ENCODE measurements around the gene RUVBL1.

DNA sequence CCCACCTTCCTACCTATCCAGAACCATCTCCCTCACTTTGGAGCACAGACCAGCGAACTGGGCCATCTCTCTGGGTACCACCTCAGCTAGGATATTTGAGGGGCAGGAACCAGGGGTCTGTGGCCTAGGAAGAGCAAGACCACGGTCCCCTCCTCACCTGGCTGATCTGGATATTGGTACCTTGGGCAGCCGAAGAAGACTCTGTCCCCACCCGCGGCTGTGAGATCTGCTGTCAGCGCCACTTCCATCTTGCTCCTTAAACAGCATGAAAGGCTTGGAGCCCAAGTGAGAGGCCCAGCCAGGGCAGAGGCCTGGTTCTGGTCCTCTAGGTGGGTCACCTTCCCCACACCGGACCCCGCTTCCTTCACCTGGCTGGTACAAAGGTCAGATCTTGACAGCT, 44.7 kb downstream of the RUVBL1 start:
- TF ChIP-seq, protein P1, sequence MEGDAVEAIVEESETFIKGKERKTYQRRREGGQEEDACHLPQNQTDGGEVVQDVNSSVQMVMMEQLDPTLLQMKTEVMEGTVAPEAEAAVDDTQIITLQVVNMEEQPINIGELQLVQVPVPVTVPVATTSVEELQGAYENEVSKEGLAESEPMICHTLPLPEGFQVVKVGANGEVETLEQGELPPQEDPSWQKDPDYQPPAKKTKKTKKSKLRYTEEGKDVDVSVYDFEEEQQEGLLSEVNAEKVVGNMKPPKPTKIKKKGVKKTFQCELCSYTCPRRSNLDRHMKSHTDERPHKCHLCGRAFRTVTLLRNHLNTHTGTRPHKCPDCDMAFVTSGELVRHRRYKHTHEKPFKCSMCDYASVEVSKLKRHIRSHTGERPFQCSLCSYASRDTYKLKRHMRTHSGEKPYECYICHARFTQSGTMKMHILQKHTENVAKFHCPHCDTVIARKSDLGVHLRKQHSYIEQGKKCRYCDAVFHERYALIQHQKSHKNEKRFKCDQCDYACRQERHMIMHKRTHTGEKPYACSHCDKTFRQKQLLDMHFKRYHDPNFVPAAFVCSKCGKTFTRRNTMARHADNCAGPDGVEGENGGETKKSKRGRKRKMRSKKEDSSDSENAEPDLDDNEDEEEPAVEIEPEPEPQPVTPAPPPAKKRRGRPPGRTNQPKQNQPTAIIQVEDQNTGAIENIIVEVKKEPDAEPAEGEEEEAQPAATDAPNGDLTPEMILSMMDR (IDR thresholded peaks at IDR 0.05) = no peak
- TF ChIP-seq POLR2A (IDR thresholded peaks at IDR 0.05) (no peak), EP300 (IDR thresholded peaks at IDR 0.05) (no peak)

All from ovary (tissue), 3 donors.